ENCODE measurements around the gene PIK3R1.

GRCh38 chr5:68306361-68307014 lies 90.9 kb downstream of the PIK3R1 start:
- TF ChIP-seq, protein P1, sequence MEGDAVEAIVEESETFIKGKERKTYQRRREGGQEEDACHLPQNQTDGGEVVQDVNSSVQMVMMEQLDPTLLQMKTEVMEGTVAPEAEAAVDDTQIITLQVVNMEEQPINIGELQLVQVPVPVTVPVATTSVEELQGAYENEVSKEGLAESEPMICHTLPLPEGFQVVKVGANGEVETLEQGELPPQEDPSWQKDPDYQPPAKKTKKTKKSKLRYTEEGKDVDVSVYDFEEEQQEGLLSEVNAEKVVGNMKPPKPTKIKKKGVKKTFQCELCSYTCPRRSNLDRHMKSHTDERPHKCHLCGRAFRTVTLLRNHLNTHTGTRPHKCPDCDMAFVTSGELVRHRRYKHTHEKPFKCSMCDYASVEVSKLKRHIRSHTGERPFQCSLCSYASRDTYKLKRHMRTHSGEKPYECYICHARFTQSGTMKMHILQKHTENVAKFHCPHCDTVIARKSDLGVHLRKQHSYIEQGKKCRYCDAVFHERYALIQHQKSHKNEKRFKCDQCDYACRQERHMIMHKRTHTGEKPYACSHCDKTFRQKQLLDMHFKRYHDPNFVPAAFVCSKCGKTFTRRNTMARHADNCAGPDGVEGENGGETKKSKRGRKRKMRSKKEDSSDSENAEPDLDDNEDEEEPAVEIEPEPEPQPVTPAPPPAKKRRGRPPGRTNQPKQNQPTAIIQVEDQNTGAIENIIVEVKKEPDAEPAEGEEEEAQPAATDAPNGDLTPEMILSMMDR (IDR thresholded peaks at IDR 0.05): no peak
- no peak for TF ChIP-seq POLR2A (IDR thresholded peaks at IDR 0.05)

All from esophagus squamous epithelium (tissue), 4 donors.